Endothelial cell (in vitro differentiated cells): ENCODE results near the gene MYRFL. TPM values are rescaled to one million over a fixed set of nuclear protein-coding genes. Genes with fewer than 3 reads are reported as not detected.
"Not testable (repeated sequence)": the region's sequence is repeated elsewhere in the genome, so short reads cannot be mapped to it uniquely, and the experiment has no call there.

Experiments used
- DNase-seq: peaks from one replicate; pipeline ENCODE4 v3.0.0; 2021; ENCODE audit warnings: low spot score
- H3K27ac Mint-ChIP-seq: one replicate; pipeline ENCODE4 v1.8.0; 2021; ENCODE audit warnings: mixed read lengths, inconsistent platforms; ENCODE audit not compliant: unreplicated experiment
- H3K27me3 Mint-ChIP-seq: one replicate; pipeline ENCODE4 v1.8.0; 2021; ENCODE audit warnings: mild to moderate bottlenecking, moderate library complexity, mixed read lengths, inconsistent platforms; ENCODE audit not compliant: unreplicated experiment
- H3K36me3 Mint-ChIP-seq: one replicate; pipeline ENCODE4 v1.8.0; 2021; ENCODE audit warnings: mild to moderate bottlenecking, low read depth, mixed read lengths, inconsistent platforms; ENCODE audit not compliant: unreplicated experiment
- H3K4me1 Mint-ChIP-seq: one replicate; pipeline ENCODE4 v1.8.0; 2021; ENCODE audit warnings: mild to moderate bottlenecking, mixed read lengths, inconsistent platforms; ENCODE audit not compliant: unreplicated experiment
- H3K4me3 Mint-ChIP-seq: one replicate; pipeline ENCODE4 v1.8.0; 2021; ENCODE audit warnings: mild to moderate bottlenecking, mixed read lengths, inconsistent platforms; ENCODE audit not compliant: unreplicated experiment
- H3K9me3 Mint-ChIP-seq: one replicate; pipeline ENCODE4 v1.8.0; 2021; ENCODE audit warnings: mixed read lengths, inconsistent platforms; ENCODE audit not compliant: unreplicated experiment
- CTCF ChIP-seq: fragments of 200-600 bp; sonication (generic); IDR thresholded peaks from one replicate; pipeline ENCODE4 v1.5.0; 2021; ENCODE audit warnings: antibody characterized with exemption; ENCODE audit not compliant: unreplicated experiment
- long read RNA-seq: library from polyadenylated mRNA; unstranded; transcript quantifications from one replicate; pipeline ENCODE4 v2.0.0, GENCODE V29; 2020; ENCODE audit not compliant: unreplicated experiment
- total RNA-seq: library from RNA; stranded (reverse); fragmentation: NEBNext Ultra II Directional; extraction: Animal tissue kit (Norgen Biotek cat#: 25700); gene quantifications from one replicate; pipeline ENCODE4 v1.2.1, GENCODE V29; 2021; ENCODE audit not compliant: unreplicated experiment

The MYRFL gene
- 0.69 TPM for total RNA-seq
- long read RNA-seq, partial matches to known transcripts: 1 of 2 reads
- long read RNA-seq, other reads (novel, unspliced or antisense): 1 of 2 reads

DNA sequence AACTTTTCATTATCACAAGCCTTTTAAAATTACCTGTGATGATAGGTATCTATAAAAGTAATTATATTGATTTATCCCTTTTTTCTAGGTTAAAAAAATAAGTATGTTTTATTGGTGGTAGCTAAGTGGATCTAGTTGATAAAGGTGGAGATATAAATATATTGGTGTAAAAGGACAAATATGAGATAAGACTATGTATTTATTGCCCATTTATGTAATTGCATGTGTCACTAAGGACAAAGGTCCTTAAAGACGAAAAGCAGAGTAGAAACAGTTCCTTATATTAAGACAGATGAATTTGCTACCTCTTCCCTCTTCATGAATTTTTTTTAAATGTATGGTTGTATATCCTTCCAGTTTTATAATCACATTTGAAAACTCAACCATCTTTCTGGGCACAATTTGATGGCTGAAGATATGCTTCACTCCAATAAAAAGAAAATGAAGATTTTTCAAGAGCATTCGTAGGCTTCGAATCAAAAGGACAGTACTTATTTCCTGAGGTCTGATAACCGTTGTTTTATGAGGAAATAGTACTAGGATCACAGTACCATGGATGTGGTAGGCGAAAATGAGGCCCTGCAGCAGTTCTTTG is at the start of gene MYRFL:
TSS of gene MYRFL (plus strand) at position 262 of the 595 bp plus-strand sequence. CDS start at position 553, 291 bp downstream.
- Mint-ChIP-seq H3K27ac (no peak within 1 kb of the TSS), H3K27me3 (no peaks in the 10 kb centered on the region), H3K4me1 (no peaks in the 10 kb centered on the region), H3K9me3 (no peaks in the 10 kb centered on the region), H3K4me3 (no peak within 1 kb of the TSS), H3K36me3 (no peaks in the 10 kb centered on the region)
- no peak for TF ChIP-seq CTCF
- DNase-seq: no peak

DNA sequence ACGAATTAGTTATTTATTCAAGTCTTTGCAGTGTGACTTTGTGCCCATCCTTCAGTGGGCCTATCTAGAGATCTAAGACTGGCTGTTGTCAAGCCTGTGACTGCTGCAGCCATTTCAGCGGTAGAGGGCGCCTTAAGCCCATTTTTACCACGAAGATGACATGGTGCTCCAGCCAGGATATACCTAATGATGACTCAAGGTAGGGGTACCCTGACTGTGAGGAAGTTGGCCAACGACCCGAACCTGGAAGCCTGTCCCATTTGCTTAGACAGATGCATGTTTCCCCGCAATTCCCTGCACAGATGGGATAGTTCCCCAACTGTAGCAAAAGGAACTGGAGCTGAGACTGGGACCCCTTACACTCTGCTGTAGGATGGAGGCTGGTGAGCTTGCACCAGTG is 45.1 kb upstream of the MYRFL start:
- Mint-ChIP-seq H3K36me3 (peaks cover 9% of the 10 kb centered on the region), H3K27ac (no peak overlapping the region), H3K27me3 (no peaks in the 10 kb centered on the region), H3K4me1 (no peaks in the 10 kb centered on the region), H3K9me3 (no peaks in the 10 kb centered on the region), H3K4me3 (no peak overlapping the region)
- TF ChIP-seq CTCF: no peak
- peak; percentile 60 for DNase-seq

DNA sequence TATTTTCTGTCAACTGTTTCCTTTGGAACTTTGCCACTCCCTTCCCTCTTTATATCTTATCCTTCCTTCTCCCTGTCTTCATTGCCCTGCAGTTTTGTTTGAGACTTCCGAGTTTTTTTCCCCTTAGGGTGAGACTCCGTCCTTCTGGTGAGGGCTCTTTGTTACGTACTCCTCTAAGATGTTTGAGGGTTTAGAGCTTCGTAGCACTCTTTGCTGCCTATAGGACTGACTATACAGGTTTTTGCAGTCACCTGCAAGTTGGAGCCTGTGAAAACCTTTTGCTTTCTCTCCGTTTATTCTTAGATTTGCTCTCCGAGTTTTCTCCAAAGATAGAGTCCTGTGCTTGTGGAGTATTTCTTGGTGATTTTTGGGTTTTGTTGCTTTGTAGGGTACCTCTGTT is 41.7 kb upstream of the MYRFL start:
- H3K4me3 Mint-ChIP-seq: no peak overlapping the region
- H3K27me3 Mint-ChIP-seq: no peaks in the 10 kb centered on the region
- no peak overlapping the region for H3K27ac Mint-ChIP-seq
- no peaks in the 10 kb centered on the region for H3K4me1 Mint-ChIP-seq
- DNase-seq: no peak
- H3K9me3 Mint-ChIP-seq: no peaks in the 10 kb centered on the region
- no peak for TF ChIP-seq CTCF
- peaks cover 9% of the 10 kb centered on the region for H3K36me3 Mint-ChIP-seq

DNA sequence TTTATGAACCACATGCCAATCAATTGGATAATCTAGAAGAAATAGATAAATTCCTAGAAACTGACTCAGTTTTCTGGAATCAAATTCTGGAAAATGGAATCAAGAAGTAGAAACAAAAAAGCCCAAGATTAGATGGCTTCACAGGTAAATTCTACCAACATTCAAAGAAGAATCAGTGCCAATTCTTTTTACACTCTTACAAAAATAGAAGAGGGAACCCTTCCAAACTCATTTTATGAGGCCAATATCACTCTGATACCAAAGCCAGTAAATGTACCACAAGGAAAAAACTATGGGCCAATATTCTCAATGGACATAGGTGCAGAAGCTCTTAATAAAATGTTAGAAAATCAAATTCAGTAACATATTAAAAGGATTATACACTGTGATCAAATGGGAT is 35.7 kb upstream of the MYRFL start:
- no peak for DNase-seq
- Mint-ChIP-seq H3K27me3 (no peaks in the 10 kb centered on the region), H3K4me3 (no peak overlapping the region), H3K27ac (no peak overlapping the region), H3K36me3 (peaks cover 20% of the 10 kb centered on the region), H3K9me3 (no peaks in the 10 kb centered on the region), H3K4me1 (no peaks in the 10 kb centered on the region)
- no peak for TF ChIP-seq CTCF

DNA sequence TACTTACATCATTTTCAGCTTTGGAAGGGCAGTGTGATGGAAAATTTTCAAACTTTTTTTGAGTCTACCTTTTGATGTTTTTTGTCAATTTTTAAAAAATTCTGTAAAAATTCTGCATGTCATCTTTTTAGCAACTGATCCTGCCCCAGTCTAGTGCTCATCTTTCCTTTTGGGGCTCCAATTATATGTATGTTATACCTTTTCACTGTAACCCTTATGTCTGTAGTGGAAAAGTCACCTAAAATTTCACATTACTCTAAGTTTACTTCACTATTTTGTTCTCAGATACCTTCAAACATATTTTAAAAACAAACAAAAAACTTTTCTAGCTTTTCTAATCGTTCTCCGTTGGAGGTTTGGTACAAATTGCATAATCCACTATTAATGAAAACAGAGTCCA is 32.5 kb upstream of the MYRFL start:
- TF ChIP-seq CTCF: no peak
- no peaks in the 10 kb centered on the region for H3K4me1 Mint-ChIP-seq
- no peak for DNase-seq
- H3K27ac Mint-ChIP-seq: no peak overlapping the region
- H3K36me3 Mint-ChIP-seq: peaks cover 30% of the 10 kb centered on the region
- H3K9me3 Mint-ChIP-seq: no peaks in the 10 kb centered on the region
- H3K4me3 Mint-ChIP-seq: no peak overlapping the region
- no peaks in the 10 kb centered on the region for H3K27me3 Mint-ChIP-seq

DNA sequence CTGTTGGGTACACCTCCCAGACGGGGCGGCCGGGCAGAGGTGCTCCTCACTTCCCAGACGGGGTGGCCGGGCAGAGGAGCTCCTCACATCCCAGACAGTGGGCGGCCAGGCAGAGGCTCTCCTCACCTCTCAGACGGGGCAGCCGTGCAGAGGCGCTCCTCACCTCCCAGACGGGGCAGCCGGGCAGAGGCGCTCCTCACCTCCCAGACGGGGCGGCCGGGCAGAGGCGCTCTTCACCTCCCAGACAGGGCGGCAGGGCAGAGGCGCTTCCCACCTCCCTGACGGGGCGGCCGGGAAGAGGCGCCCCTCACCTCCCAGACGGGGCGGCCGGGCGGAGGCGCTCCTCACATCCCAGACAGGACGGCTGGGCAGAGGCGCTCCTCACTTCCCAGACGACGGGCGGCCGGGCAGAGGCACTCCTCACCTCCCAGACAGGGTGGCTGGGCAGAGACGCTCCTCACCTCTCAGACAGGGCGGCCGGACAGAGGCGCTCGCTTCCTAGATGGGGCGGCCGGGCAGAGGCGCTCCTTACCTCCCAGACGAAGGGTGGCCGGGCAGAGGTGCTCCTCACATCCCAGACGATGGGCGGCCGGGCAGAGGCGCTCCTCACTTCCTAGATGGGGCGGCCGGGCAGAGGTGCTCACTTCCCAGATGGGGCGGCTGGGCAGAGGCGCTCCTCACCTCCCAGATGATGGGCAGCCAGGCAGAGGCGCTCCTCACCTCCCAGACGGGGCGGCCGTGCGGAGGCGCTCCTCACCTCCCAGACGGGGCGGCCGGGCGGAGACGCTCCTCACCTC is 17.7 kb upstream of the MYRFL start:
- H3K4me1 Mint-ChIP-seq, H3K27me3 Mint-ChIP-seq, H3K27ac Mint-ChIP-seq, H3K4me3 Mint-ChIP-seq, DNase-seq: not testable (repeated sequence)
- H3K9me3 Mint-ChIP-seq: peaks cover 11% of the 10 kb centered on the region
- H3K36me3 Mint-ChIP-seq: peaks cover 44% of the 10 kb centered on the region
